ENCODE measurements around the gene CCDC7.
"Not testable (repeated sequence)": the region's sequence is repeated elsewhere in the genome, so short reads cannot be mapped to it uniquely, and the experiment has no call there.

CCDC7 gene

DNA sequence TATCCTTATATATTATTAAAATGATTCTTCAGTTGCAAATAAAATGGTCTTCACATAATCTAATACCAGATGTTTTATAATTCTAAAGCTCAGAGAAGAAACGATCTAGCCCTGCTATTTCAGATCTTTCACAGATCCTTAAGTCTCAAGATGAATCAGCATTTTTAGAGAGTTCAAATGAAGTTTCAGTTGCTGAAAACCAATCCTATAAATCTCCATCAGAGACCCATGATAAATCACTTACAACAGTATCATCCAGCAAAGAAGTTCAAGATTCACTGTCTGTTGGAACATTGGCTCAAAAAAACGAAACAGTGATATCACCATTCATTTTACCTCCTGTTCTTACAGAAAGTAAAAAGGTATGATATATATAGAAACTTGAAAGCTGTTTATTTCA, 137.0 kb downstream of the CCDC7 start:
- no peak for DNase-seq

DNA sequence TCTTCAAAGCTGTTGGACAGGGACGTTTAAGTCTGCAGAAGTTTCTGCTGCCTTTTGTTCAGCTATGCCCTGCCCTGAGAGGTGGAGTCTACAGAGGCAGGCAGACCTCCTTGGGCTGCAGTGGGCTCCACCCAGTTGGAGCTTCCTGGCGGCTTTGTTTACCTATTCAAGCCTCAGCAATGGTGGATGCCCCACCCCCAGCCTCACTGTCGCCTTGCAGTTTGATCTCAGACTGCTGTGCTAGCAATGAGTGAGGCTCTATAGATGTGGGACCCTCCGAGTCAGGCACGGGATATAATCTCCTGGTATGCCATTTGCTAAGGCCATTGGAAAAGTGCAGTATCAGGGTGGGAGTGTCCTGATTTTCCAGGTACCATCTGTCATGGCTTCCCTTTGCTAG, 152.1 kb downstream of the CCDC7 start:
- DNase-seq, result not testable (repeated sequence)

DNA sequence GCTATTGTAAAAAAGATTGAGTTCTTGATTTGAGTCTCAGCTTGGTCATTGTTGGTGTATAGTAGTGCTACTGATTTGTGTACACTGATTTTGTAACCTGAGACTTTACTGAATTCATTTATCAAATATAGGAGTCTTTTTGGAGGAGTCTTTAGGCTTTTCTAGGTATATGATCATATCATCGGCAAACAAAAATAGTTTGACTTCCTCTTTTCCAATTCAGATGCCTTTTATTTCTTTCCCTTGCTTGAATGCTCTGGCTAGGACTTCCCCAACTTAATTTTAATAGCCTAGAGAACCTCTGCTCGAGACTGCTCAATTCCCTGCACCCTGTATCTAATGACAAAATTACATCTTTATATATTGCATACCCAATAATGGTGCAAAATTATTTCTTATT, 154.4 kb downstream of the CCDC7 start:
- no peak for DNase-seq

DNA sequence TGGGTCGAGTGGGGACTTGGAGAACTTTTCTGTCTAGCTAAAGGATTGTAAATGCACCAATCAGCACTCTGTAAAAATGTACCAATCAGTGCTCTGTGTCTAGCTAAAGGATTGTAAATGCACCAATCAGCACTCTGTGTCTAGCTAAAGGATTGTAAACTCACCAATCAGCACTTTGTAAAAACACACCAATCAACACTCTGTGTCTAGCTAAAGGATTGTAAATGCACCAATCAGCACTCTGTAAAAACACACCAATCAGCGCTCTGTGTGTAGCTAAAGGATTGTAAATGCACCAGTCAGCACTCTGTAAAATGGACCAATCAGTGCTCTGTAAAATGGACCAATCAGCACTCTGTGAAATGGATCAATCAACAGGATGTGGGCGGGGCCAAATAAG, 155.6 kb downstream of the CCDC7 start:
- not testable (repeated sequence) for DNase-seq

DNA sequence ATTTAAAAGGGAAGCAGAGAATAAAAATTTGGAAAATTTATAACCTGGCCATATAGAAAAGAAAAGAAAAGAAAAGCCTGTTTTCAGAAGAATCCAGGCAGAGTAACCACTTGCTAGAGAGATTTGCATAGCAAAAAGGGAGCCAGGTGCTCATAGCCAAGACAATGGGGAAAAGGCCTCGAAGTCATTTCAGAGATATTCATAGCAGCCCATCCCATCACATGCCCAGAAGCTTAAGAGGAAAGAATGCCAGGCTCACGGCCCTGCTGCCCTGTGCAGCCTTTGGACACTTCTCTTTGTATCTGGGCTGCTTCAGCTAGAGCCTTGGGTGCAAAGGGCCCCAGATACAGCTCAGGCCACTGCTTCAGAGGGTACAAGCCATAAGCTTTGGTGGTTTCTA, 159.8 kb downstream of the CCDC7 start:
- no peak for DNase-seq

DNA sequence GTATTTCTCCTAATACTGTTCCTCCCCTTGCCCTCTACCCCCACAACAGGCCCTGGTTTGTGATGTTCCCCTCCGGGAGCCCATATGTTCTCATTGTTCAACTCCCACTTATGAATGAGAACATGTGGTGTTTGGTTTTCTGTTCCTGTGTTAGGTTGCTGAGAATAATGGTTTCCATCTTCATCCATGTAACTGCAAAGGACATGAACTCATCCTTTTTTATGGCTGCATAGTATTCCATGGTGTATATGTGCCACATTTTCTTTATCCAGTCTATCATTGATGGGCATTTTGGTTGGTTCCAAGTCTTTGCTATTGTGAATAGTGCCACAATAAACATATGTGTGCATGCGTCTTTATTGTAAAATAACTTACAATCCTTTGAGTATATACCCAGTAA, 164.6 kb downstream of the CCDC7 start:
- DNase-seq, result not testable (repeated sequence)

DNA sequence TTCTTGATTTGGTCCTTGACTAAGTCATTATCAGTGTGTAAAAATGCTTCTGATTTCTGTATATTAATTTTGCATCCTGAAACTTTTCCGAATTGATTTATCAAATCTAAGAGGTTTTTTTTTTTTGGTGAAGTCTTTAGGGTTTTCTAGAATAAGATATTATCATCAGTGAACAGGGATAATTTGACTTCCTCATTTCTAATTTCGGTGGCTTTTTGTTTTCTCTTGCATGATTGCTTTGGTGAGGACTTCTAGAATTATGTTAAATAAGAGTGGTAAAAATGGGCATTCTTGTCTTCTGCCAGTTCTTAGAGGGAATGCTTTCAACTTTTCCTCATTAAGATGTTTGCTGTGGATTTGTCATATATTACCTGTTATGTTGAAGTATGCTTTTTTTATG, 170.5 kb downstream of the CCDC7 start:
- no peak for DNase-seq

DNA sequence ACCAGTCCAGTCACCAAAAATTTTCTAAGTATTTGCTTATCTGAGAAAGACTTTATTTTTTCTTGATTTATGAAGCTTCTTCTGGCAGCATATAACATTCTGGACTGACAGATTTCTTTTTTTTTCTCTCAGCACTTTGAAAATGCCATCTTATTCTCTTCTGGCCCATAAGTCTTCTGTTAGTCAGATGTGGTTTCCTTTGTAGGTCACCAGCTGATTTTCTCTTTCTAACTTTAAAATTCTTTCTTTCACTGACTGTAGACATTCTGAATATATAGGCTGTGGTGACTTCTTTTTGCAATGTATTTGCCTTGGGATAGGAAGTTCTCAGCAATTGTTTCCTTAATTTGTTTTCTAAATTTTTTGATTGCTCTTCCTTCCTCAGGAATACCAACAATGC, 172.5 kb downstream of the CCDC7 start:
- no peak for DNase-seq

DNA sequence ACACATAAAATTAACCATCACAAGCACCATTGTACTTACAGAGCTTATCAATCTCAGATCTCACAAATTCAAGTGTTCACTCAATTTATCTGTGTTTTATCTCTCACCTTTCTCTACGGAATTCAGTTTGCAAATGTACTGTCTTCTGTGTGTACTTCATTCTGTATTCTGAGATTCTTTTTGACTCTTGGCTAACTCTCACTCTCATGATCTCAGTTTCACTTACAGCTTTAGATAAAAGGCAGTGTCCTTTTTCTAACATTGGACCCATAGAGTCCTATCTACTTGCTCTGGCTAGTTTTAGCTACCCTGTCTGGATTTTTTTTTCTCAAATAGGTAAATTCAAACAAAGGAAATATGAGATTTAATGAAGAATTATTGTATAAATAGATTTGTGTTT, 176.0 kb downstream of the CCDC7 start:
- DNase-seq, result no peak

DNA sequence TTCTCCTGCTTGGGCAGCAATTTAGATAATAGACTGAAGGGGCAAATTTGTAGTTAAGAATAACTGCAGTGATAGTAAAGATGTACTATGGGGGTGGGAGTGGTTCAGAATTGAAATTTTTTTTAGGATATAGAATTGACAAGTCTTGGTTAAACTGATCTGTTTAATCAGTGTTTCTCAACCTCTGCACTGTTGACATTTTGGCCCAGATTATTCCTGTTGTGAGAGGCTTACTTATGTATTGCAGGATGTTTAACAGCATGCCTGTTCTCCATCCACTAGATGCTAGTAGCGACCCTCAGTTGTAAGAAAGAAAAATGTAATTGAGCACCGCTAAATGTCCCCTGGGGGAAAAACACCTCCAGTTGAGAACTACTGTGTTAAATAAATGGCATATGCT, 176.5 kb downstream of the CCDC7 start:
- DNase-seq, result no peak

DNA sequence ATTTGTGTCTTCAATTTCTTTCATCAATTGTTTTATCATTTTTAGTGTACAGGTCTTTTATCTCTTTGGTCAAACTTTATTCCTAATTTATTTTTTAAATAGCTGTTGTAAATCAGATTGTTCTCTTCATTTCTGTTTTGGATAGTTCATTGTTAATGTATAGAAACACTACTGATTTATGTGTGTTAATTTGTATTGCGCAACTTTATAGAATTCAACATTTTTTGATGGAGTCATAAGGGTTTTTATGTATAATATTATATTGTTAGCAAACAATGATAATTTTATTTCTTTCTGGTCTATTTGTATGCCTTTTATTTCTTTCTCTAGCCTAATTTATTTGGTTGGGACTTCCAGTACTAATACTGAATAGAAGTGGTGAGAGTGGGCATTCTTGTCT, 181.2 kb downstream of the CCDC7 start:
- no peak for DNase-seq

DNA sequence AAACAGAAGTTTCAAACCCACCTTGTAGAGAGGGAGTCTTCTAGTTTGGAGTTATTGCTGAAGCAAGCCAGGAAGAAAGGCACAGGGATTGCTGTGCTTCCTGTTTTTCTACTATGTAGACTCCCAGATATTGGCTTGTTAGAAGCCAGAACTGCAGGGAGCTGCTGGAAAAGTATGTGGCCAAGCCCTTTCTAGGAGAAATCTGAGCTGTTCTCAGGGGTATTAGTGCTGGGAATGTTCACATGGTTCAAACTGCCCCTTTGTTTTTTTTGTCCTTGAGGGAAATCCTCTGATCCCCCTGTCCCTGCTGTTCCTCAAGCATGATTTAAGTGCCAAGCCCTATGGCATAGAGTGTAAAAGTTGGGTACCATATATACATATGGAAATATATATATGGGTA, 184.0 kb downstream of the CCDC7 start:
- no peak for DNase-seq

DNA sequence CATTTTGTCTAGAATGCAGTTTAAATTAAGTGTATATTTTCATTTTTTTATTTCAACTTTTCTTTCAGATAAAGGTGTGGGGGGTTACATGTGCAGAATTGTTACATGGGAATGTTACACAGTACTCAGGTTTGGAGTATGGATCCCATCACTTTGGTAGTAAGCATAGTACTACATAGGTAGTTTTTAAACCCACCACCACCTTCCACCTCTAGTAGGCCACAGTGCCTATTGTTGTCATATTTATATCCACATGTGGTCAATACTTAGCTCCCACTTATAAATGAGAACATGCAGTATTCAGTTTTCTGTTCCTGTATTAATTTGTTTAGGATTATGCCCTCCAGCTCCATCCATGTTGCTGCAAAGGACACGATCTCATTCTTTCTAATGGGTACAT, 200.6 kb downstream of the CCDC7 start:
- no peak for DNase-seq

DNA sequence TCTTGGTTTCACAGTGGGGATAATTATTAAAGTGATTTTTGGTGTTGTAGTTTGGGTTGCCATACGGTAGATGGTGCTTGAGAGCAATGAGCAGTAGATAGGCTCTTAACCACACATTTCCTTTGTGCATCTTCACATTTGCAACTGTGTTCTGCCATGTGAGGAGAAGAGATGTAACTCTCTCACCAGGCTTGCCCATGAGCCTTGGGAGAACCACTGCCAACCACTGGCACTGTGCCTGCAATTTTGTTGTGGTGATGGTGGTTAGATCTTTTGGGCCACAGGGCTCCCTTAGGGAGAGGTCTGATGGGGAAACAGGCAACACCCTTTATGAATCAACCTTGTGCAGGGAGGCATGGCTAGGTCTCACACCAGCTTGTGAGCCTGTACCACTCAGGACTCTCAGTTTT, 204.3 kb downstream of the CCDC7 start:
- no peak for DNase-seq

DNA sequence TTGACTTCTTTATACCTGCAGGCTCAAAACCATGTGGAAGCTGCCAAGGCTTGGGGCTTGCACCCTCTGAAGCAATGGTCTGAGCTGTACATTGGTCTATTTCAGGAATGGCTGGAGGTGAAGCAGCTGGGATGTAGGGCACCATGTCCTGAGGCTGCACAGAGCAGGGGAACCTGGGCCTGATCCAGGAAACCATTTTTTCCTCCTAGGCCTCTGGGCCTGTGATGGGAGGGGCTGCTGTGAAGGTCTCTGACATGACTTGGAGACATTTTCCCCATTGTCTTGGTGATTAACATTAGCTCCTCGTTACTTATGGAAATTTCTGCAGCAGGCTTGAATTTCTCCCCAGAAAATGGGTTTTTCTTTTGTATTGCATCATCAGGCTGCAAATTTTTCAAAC, 211.5 kb downstream of the CCDC7 start:
- not testable (repeated sequence) for DNase-seq

DNA sequence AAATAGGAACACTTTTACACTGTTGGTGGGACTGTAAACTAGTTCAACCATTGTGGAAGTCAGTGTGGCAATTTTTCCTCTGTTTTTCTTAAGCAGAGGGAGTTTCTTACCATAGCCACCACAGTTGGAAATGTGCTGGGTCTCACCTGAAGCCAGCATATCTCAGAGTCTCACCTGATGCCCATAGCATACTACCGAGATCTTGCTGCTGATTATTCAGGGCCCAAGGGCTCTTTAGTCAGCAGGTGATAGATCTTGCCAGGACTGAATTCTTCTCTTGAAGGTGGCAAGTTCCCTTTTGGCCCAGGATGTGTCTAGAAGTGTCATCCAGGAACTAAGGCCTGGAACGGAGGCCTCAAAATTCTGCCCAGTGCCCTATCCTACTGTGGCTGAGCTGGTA, 215.4 kb downstream of the CCDC7 start:
- DNase-seq, result no peak

DNA sequence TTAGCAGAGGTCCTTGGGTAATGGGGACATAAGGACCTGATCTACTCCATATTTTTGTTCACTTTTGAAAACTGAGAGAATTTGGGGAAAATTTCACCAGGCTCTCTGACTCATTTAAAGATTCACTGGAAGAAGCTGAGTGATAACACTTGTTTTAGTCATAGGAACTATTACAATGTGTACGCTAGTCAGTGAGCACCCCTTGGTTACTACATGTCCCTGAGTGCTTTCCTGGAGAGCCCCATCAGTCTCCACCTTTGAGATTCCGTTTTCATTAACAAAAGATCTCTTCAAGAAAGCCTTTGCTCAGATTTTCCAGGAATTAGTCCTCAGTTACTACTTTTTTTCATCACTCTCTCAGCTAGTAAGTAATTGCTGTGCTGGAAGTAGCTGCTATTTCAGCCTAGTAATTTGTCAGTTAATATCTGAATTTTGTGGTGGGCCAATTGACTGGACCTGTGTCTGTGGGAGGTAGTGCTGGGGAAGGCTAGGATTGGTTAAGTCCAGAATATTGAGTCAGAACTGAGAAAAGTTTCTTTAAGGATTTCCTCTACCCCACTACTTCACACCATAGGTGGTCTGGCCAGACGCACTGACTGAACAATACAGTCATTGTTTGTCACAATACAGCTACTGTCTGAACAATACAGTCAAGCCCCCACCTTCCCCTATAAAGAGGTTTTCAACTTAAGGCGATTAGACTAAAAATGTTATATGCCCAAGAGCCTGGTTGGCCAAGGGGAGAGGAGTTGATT, 235.0 kb downstream of the CCDC7 start:
- DNase-seq, result no peak

DNA sequence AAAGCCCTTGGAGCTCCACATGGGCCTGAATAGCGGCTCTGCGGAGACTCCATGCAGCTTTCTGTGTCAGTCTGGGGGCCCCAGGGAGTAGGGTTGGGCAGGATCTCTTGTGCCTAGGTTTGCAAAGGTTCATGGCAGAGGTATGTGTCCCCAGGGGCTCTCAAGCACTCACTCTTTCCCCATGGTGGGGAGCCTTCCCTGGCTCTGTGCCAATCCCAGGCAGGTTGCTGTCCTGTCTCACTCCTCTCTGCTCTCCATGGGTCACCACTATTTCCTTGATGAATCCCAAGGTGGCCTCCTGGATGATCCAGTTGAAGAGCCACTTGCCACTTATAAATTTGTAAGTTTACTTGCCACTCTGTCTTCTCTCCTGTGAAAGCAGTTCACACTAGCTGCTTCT, 238.4 kb downstream of the CCDC7 start:
- DNase-seq, result no peak

DNA sequence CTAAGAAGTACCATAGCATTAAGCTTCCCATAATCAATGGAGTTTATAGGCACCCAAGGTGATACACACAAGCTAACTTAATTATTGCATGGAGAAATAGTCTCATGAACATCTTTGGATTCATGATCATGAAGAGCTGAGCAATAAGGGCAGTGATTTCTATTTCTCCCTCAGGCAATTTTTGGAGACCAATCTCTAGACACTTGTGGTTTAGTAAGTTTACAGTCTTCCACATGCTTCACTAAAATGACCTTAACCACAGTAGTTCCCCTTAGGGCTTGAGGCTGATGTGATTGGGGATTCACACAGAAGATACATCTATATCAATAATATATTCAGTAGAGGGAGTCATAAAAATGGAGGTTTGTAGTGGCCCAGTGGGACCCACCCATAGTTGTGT, 241.2 kb downstream of the CCDC7 start:
- DNase-seq, result no peak

DNA sequence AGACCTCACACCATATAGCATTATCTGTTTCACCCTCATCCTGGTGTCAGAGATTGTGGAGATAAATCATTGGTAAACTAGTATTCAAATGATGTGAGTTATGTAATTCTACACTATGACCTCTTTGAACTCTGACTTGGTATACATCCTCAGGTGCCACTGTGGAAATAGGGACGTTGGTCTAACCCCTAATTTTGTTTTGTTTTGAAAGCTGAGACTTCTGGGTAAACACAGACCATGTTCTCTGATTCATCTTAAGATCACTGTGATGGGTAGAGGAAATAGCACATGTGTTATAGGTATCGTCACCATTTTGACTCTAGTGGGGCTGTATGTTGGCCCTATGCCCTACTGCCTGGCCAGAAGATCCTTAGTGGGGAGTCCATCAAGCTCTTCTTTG, 241.6 kb downstream of the CCDC7 start:
- no peak for DNase-seq

DNA sequence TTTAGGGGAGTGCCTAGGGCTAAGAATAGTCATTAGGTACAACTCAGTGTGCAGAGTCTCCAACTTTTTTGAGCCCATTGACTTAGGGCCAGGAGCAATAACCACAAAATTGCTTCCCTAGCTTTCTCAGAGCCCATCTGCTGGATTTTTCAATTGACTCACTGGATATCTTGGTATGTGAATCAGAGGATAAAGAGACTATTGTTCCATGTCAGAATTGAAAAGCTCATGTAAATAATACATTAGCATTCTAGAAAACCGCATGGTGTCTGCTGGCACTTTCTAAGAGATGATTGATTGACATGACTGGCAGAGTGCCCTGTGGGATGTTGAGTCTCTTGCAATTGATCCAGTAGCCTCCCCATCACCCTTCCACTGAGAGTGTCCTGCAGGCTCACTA, 246.2 kb downstream of the CCDC7 start:
- no peak for DNase-seq

DNA sequence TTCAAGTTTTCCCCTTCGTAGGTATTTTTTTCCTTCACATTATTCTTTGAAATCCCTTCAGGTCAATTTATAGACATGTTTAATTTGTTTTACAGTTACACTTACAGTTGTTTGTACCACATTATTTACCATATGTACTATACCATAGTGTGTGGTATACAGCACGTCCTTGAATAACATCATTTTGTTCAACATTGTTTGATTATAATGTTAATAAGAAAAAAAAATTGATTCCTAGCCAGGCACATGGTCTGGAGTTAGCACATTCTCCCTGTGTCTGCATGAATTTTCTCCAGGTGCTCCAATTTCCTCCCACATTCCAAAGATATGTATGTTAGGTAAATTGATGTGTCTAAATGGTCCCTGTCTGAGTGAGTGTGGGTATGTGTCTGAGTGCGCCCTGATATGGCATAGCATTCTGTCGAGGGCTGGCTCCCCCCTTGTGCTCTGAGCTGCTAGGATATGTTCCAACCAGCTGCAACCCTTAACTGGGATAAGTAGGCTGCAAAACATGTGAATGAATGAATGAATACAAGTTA, 247.6 kb downstream of the CCDC7 start:
- DNase-seq, result no peak

DNA sequence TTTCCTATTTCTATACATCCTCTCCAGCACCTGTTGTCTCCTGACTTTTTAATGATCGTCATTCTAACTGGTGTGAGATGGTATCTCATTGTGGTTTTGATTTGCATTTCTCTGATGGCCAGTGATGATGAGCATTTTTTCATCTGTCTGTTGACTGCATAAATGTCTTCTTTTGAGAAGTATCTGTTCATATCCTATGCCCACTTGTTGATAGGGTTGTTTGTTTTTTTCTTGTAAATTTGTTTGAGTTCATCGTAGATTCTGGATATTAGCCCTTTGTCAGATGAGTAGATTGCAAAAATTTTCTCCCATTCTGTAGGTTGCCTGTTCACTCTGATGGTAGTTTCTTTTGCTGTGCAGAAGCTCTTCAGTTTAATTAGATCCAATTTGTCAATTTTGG, 253.7 kb downstream of the CCDC7 start:
- DNase-seq, result not testable (repeated sequence)

DNA sequence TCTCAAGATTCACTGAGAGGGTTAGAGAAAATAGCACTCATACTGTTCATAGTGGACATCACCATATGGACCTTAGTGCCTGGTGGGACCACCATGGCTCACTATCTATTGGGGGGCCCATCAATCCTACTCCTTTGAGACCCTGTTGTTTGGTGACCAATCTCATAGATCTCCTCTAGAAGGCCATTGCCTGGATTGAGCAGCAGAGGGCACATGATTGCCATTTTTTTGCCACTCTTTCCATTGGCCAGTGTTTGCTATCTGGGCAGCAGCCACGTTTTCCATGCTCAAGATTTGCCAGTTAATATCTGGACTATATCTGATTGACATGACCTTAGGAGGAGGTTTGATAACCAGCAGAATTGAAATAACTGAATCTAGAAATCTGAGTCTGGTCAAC, 267.6 kb downstream of the CCDC7 start:
- DNase-seq, result no peak

DNA sequence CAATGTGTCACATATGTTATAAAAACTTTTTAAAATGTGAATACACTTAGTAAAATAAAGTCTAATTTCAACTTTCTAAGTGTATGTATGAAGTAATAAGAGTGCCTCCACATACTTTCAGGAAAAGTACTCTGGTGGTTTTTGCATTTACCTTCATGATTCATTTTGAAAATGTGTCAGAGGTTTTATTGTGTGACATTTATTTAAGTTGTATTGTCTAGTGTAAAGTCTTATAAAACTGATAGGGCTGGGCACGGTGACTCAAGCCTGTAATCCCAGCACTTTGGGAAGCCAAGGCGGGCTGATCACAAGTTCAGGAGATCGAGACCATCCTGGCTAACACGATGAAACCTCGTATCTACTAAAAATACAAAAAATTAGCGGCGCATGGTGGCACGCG, 285.6 kb downstream of the CCDC7 start:
- no peak for DNase-seq

All from activated naive CD4-positive, alpha-beta T cell (primary cell).